GM19397 (cell line): ENCODE data around the gene HOXA2.

ENCODE experiments used
- ATAC-seq: cut with Tn5 transposase; IDR thresholded peaks from one replicate; pipeline ENCODE4 v1.9.1; 2021; ENCODE audit warnings: mild to moderate bottlenecking, moderate library complexity; ENCODE audit not compliant: unreplicated experiment

The HOXA2 gene

GRCh38 chr7:27112955-27113949 lies 10.8 kb upstream of the HOXA2 start:
- ATAC-seq, result no peak

GRCh38 chr7:27112361-27112760 lies 9.9 kb upstream of the HOXA2 start:
- no peak for ATAC-seq

- no peak for ATAC-seq
Measured at GRCh38 chr7:27111751-27112277, 9.3 kb upstream of the HOXA2 start.

GRCh38 chr7:27111042-27111750 lies 8.7 kb upstream of the HOXA2 start:
- no peak for ATAC-seq

GRCh38 chr7:27110186-27111031 lies 7.9 kb upstream of the HOXA2 start:
- no peak for ATAC-seq

GRCh38 chr7:27109466-27110185 lies 7.1 kb upstream of the HOXA2 start:
- no peak for ATAC-seq

GRCh38 chr7:27108390-27109127 lies 6.1 kb upstream of the HOXA2 start:
- ATAC-seq, result no peak

GRCh38 chr7:27107391-27108381 lies 5.2 kb upstream of the HOXA2 start:
- no peak for ATAC-seq

- ATAC-seq, result no peak
Measured at GRCh38 chr7:27106901-27107240, 4.4 kb upstream of the HOXA2 start.

- ATAC-seq, result no peak
Measured at GRCh38 chr7:27106181-27106900, 3.9 kb upstream of the HOXA2 start.

GRCh38 chr7:27105301-27106031 lies 3.0 kb upstream of the HOXA2 start:
- no peak for ATAC-seq

- no peak for ATAC-seq
Measured at GRCh38 chr7:27104341-27105058, 2.0 kb upstream of the HOXA2 start.

GRCh38 chr7:27103489-27104226 lies 1.2 kb upstream of the HOXA2 start:
- no peak for ATAC-seq

- ATAC-seq, result no peak
Measured at GRCh38 chr7:27101957-27102580, 414 bp downstream of the HOXA2 start.
